ENCODE results near the gene ZNF503.
"Not testable (repeated sequence)": the region's sequence is repeated elsewhere in the genome, so short reads cannot be mapped to it uniquely, and the experiment has no call there.

ZNF503 gene

GRCh38 chr10:75395932-75396630 is 5.5 kb downstream of the ZNF503 start:
- peak in 1 of 51 donors; percentile 37 for DNase-seq

GRCh38 chr10:75395066-75395931 is 6.3 kb downstream of the ZNF503 start:
- peak in 12 of 51 donors; percentile 7 to 59 (median 27) for DNase-seq

- DNase-seq: no peak
These were observed 7.3 kb downstream of the ZNF503 start for GRCh38 chr10:75394221-75394620.

GRCh38 chr10:75392744-75393143 is 8.8 kb downstream of the ZNF503 start:
- no peak for DNase-seq

- DNase-seq: no peak
These were observed 9.3 kb downstream of the ZNF503 start for GRCh38 chr10:75392271-75392670.

- DNase-seq: no peak
These were observed 11.4 kb downstream of the ZNF503 start for GRCh38 chr10:75390178-75390577.

GRCh38 chr10:75388082-75388481 is 13.5 kb downstream of the ZNF503 start:
- no peak for DNase-seq

- DNase-seq: no peak
These were observed 15.4 kb downstream of the ZNF503 start for GRCh38 chr10:75386128-75386527.

- no peak for DNase-seq
These were observed 21.7 kb downstream of the ZNF503 start for GRCh38 chr10:75379817-75380216.

GRCh38 chr10:75379212-75379724 is 22.3 kb downstream of the ZNF503 start:
- DNase-seq: peak in 1 of 51 donors; percentile 11

GRCh38 chr10:75378379-75378778 is 23.2 kb downstream of the ZNF503 start:
- DNase-seq: no peak

GRCh38 chr10:75377869-75378268 is 23.7 kb downstream of the ZNF503 start:
- no peak for DNase-seq

- peak in 12 of 51 donors; percentile 5 to 38 (median 14) for DNase-seq
These were observed 25.7 kb downstream of the ZNF503 start for GRCh38 chr10:75375838-75376237.

GRCh38 chr10:75371010-75371409 is 30.6 kb downstream of the ZNF503 start:
- no peak for DNase-seq

- DNase-seq: not testable (repeated sequence)
These were observed 31.7 kb downstream of the ZNF503 start for GRCh38 chr10:75369838-75370237.

- DNase-seq: no peak
These were observed 33.7 kb downstream of the ZNF503 start for GRCh38 chr10:75367901-75368300.

- DNase-seq: no peak
These were observed 34.5 kb downstream of the ZNF503 start for GRCh38 chr10:75367021-75367487.

- DNase-seq: no peak
These were observed 38.1 kb downstream of the ZNF503 start for GRCh38 chr10:75363431-75363830.

- DNase-seq: not testable (repeated sequence)
These were observed 41.7 kb downstream of the ZNF503 start for GRCh38 chr10:75359876-75360275.

- DNase-seq: no peak
These were observed 42.6 kb downstream of the ZNF503 start for GRCh38 chr10:75358835-75359421.

- no peak for DNase-seq
These were observed 43.4 kb downstream of the ZNF503 start for GRCh38 chr10:75358132-75358531.

- DNase-seq: no peak
These were observed 44.1 kb downstream of the ZNF503 start for GRCh38 chr10:75357500-75357899.
